ENCODE results near the gene RXFP1.

Gene RXFP1

DNA sequence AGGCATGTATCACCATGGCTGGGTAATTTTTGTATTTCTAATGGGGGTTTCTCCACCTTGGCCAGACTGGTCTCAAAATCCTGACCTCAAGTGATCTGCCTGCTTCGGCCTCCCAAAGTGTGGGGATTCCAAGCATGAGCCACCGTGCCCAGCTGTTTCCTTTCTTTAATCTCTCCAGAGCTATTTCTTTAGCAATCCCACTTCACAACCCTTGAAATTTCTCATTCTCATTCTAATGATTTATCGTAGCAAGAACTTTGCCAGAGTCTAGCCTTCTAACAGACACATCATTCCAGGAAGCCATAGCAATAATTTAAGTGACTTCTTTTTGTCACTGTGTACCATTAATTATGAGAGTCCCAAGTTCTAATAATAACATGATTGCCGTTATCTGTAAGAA lies 68.6 kb downstream of the RXFP1 start:
- no peaks in the 10 kb centered on the region for H3K9me3 ChIP-seq (ENCODE audit: low read length)
- no peaks in the 10 kb centered on the region for H3K27me3 ChIP-seq (ENCODE audit: control insufficient read depth in 1 of 2, insufficient read depth in 2 of 2, low read length in 2 of 2)
- no peak overlapping the region for H3K27ac ChIP-seq (ENCODE audit: low read depth, low read length)
- no peaks in the 10 kb centered on the region for H3K4me1 ChIP-seq (ENCODE audit: insufficient read depth, low read length)
- H3K4me3 ChIP-seq (ENCODE audit: low read depth in 1 of 2, low read length in 2 of 2), result no peak overlapping the region
- H3K9ac ChIP-seq (ENCODE audit: low read length), result no peak overlapping the region
- no peaks in the 10 kb centered on the region for H3K36me3 ChIP-seq (ENCODE audit: insufficient read depth, low read length)

DNA sequence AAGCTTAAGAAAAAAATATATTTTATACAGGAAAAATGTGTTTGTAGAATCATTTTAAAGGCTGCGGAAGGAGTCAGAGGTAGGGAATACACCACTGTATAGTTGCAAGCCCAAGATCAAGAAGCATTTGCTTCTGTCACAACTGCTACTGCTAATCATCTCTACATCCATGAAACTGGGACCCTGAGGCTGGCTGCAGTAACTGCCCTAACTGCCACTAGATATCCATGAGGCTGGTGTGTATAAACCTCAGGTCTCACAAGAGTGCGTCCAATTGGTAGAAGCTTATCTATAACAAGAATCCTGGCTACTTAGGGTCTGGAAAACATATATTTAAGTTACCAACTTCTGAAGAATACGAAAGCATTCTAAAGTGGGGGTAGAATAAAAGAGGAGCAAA lies 69.1 kb downstream of the RXFP1 start:
- Histone ChIP-seq H3K9me3 (ENCODE audit: low read length) (no peaks in the 10 kb centered on the region), H3K4me1 (ENCODE audit: insufficient read depth, low read length) (no peaks in the 10 kb centered on the region), H3K27me3 (ENCODE audit: control insufficient read depth in 1 of 2, insufficient read depth in 2 of 2, low read length in 2 of 2) (no peaks in the 10 kb centered on the region), H3K36me3 (ENCODE audit: insufficient read depth, low read length) (no peaks in the 10 kb centered on the region), H3K9ac (ENCODE audit: low read length) (no peak overlapping the region), H3K4me3 (ENCODE audit: low read depth in 1 of 2, low read length in 2 of 2) (no peak overlapping the region), H3K27ac (ENCODE audit: low read depth, low read length) (no peak overlapping the region)

- H3K27ac ChIP-seq (ENCODE audit: low read depth, low read length), result no peak overlapping the region
- no peaks in the 10 kb centered on the region for H3K27me3 ChIP-seq (ENCODE audit: control insufficient read depth in 1 of 2, insufficient read depth in 2 of 2, low read length in 2 of 2)
- H3K4me1 ChIP-seq (ENCODE audit: insufficient read depth, low read length), result no peaks in the 10 kb centered on the region
- no peak overlapping the region for H3K9ac ChIP-seq (ENCODE audit: low read length)
- H3K9me3 ChIP-seq (ENCODE audit: low read length), result no peaks in the 10 kb centered on the region
- H3K4me3 ChIP-seq (ENCODE audit: low read depth in 1 of 2, low read length in 2 of 2), result no peak overlapping the region
- no peaks in the 10 kb centered on the region for H3K36me3 ChIP-seq (ENCODE audit: insufficient read depth, low read length)
These were observed 76.4 kb downstream of the RXFP1 start for GRCh38 chr4:158597879-158598596.

DNA sequence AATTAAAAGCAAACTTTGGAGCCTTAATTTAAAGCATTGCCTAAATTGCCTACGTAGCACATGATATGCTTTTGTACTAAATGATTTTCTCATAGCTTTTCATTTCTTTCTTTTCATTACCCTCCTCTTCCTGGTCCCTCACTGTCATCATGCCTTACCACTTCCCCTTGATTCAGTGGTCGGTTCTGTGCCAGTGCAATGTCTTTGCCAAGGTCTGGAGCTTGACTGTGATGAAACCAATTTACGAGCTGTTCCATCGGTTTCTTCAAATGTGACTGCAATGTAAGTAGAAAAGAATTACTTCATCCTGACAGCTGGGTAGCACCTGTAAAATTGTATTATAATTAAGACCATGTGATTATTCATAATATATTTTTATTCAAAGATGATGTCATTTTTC lies 77.5 kb downstream of the RXFP1 start:
- Histone ChIP-seq H3K36me3 (ENCODE audit: insufficient read depth, low read length) (no peaks in the 10 kb centered on the region), H3K27ac (ENCODE audit: low read depth, low read length) (no peak overlapping the region), H3K9ac (ENCODE audit: low read length) (no peak overlapping the region), H3K4me1 (ENCODE audit: insufficient read depth, low read length) (no peaks in the 10 kb centered on the region), H3K27me3 (ENCODE audit: control insufficient read depth in 1 of 2, insufficient read depth in 2 of 2, low read length in 2 of 2) (no peaks in the 10 kb centered on the region), H3K9me3 (ENCODE audit: low read length) (no peaks in the 10 kb centered on the region), H3K4me3 (ENCODE audit: low read depth in 1 of 2, low read length in 2 of 2) (no peak overlapping the region)

DNA sequence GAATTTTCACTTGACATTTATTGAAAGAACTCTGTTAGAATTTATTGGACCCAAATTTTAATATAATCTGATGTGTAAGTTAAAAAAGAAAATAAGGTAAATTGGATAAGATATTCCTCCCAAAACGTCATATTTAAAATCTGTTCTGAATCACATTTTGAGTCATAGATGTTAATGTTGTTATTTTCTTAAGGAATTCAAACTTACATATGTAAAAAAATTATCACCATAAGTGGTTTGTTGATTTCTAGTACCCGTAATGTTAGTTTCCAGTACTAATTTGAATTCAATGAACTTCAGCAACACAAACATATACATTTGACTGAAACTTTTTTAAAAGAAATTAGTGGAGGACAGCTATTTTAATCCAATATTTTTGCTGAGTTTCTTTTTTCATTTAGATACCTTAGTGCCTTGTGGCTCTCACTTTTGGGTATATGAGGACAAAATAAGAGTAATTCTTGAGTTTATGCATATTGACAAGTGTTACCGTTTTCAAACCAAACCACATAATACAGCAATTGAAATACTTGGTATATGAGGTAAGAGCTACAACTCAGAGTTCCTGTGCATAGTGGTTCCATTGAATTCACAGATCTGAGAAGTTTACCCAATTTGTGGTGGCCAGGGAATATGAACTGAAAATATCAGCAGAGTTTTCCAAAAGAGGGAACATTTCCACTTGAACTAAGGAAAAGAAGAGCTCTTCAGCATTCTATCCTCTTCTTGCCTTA lies 78.2 kb downstream of the RXFP1 start:
- no peak overlapping the region for H3K27ac ChIP-seq (ENCODE audit: low read depth, low read length)
- H3K4me1 ChIP-seq (ENCODE audit: insufficient read depth, low read length), result no peaks in the 10 kb centered on the region

DNA sequence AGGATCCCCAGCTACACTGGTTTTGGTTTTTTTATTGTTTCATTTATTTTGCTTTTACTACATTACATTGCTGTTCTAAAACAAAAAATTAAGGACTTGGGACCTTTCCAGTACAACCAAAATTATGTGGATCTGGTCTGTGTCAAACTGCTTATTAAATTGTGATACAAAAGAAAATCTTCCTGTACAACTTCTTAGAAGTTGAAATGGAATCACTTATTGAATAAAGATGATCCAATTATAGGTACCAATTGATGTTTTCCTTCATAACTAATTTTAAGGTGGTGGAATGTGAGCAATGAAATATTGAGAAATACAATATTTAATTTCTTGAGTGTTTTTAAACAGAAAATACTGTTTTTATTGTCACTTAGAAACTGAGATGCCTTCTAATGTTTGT lies 82.7 kb downstream of the RXFP1 start:
- no peaks in the 10 kb centered on the region for H3K9me3 ChIP-seq (ENCODE audit: low read length)
- H3K4me1 ChIP-seq (ENCODE audit: insufficient read depth, low read length), result no peaks in the 10 kb centered on the region

More for the DNA sequence above, 78.2 kb downstream of the RXFP1 start:
- H3K27me3 ChIP-seq (ENCODE audit: control insufficient read depth in 1 of 2, insufficient read depth in 2 of 2, low read length in 2 of 2), result no peaks in the 10 kb centered on the region
- H3K9me3 ChIP-seq (ENCODE audit: low read length), result no peaks in the 10 kb centered on the region
- no peak overlapping the region for H3K9ac ChIP-seq (ENCODE audit: low read length)
- no peaks in the 10 kb centered on the region for H3K36me3 ChIP-seq (ENCODE audit: insufficient read depth, low read length)
- no peak overlapping the region for H3K4me3 ChIP-seq (ENCODE audit: low read depth in 1 of 2, low read length in 2 of 2)

DNA sequence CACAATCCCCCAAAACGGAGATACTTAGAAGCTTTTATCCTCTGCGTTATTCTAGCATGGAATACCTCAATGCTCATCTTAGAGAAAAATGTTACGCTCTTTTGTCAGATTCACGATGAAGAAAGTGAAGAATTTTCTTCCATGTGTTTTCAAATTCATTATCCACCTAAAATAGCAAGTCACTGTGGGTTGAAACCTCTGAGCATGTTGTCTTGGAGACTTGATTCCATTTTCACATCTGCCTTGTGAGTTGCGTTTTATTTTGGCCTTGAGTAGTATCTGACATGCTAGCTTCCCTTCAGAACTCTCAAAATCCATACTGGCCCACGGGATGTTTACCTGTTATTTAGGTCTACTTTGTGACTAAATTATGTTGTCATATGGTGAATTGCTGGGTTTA lies 83.7 kb downstream of the RXFP1 start:
- Histone ChIP-seq H3K4me1 (ENCODE audit: insufficient read depth, low read length) (no peaks in the 10 kb centered on the region), H3K36me3 (ENCODE audit: insufficient read depth, low read length) (no peaks in the 10 kb centered on the region), H3K9ac (ENCODE audit: low read length) (no peak overlapping the region), H3K27ac (ENCODE audit: low read depth, low read length) (no peak overlapping the region), H3K4me3 (ENCODE audit: low read depth in 1 of 2, low read length in 2 of 2) (no peak overlapping the region), H3K27me3 (ENCODE audit: control insufficient read depth in 1 of 2, insufficient read depth in 2 of 2, low read length in 2 of 2) (no peaks in the 10 kb centered on the region), H3K9me3 (ENCODE audit: low read length) (no peaks in the 10 kb centered on the region)

More for the DNA sequence above, 82.7 kb downstream of the RXFP1 start:
- no peaks in the 10 kb centered on the region for H3K27me3 ChIP-seq (ENCODE audit: control insufficient read depth in 1 of 2, insufficient read depth in 2 of 2, low read length in 2 of 2)
- H3K27ac ChIP-seq (ENCODE audit: low read depth, low read length), result no peak overlapping the region
- no peak overlapping the region for H3K4me3 ChIP-seq (ENCODE audit: low read depth in 1 of 2, low read length in 2 of 2)
- no peak overlapping the region for H3K9ac ChIP-seq (ENCODE audit: low read length)
- H3K36me3 ChIP-seq (ENCODE audit: insufficient read depth, low read length), result no peaks in the 10 kb centered on the region

GRCh38 chr4:158606969-158607368 lies 85.3 kb downstream of the RXFP1 start:
- Histone ChIP-seq H3K36me3 (ENCODE audit: insufficient read depth, low read length) (no peaks in the 10 kb centered on the region), H3K9ac (ENCODE audit: low read length) (no peak overlapping the region), H3K4me1 (ENCODE audit: insufficient read depth, low read length) (no peaks in the 10 kb centered on the region), H3K4me3 (ENCODE audit: low read depth in 1 of 2, low read length in 2 of 2) (no peak overlapping the region), H3K9me3 (ENCODE audit: low read length) (no peaks in the 10 kb centered on the region), H3K27me3 (ENCODE audit: control insufficient read depth in 1 of 2, insufficient read depth in 2 of 2, low read length in 2 of 2) (no peaks in the 10 kb centered on the region), H3K27ac (ENCODE audit: low read depth, low read length) (no peak overlapping the region)

- Histone ChIP-seq H3K9ac (ENCODE audit: low read length) (no peak overlapping the region), H3K36me3 (ENCODE audit: insufficient read depth, low read length) (no peaks in the 10 kb centered on the region), H3K4me3 (ENCODE audit: low read depth in 1 of 2, low read length in 2 of 2) (no peak overlapping the region), H3K4me1 (ENCODE audit: insufficient read depth, low read length) (no peaks in the 10 kb centered on the region), H3K27ac (ENCODE audit: low read depth, low read length) (no peak overlapping the region), H3K9me3 (ENCODE audit: low read length) (no peaks in the 10 kb centered on the region), H3K27me3 (ENCODE audit: control insufficient read depth in 1 of 2, insufficient read depth in 2 of 2, low read length in 2 of 2) (no peaks in the 10 kb centered on the region)
These were observed 87.4 kb downstream of the RXFP1 start for GRCh38 chr4:158609116-158609515.

GRCh38 chr4:158610790-158611189 lies 89.1 kb downstream of the RXFP1 start:
- no peaks in the 10 kb centered on the region for H3K27me3 ChIP-seq (ENCODE audit: control insufficient read depth in 1 of 2, insufficient read depth in 2 of 2, low read length in 2 of 2)
- no peaks in the 10 kb centered on the region for H3K9me3 ChIP-seq (ENCODE audit: low read length)
- H3K4me3 ChIP-seq (ENCODE audit: low read depth in 1 of 2, low read length in 2 of 2), result no peak overlapping the region
- no peak overlapping the region for H3K9ac ChIP-seq (ENCODE audit: low read length)
- no peaks in the 10 kb centered on the region for H3K4me1 ChIP-seq (ENCODE audit: insufficient read depth, low read length)
- no peak overlapping the region for H3K27ac ChIP-seq (ENCODE audit: low read depth, low read length)
- no peaks in the 10 kb centered on the region for H3K36me3 ChIP-seq (ENCODE audit: insufficient read depth, low read length)

GRCh38 chr4:158613046-158613445 lies 91.4 kb downstream of the RXFP1 start:
- Histone ChIP-seq H3K36me3 (ENCODE audit: insufficient read depth, low read length) (no peaks in the 10 kb centered on the region), H3K9me3 (ENCODE audit: low read length) (no peaks in the 10 kb centered on the region), H3K4me3 (ENCODE audit: low read depth in 1 of 2, low read length in 2 of 2) (no peak overlapping the region), H3K27me3 (ENCODE audit: control insufficient read depth in 1 of 2, insufficient read depth in 2 of 2, low read length in 2 of 2) (no peaks in the 10 kb centered on the region), H3K4me1 (ENCODE audit: insufficient read depth, low read length) (no peaks in the 10 kb centered on the region), H3K9ac (ENCODE audit: low read length) (no peak overlapping the region), H3K27ac (ENCODE audit: low read depth, low read length) (no peak overlapping the region)

- no peaks in the 10 kb centered on the region for H3K9me3 ChIP-seq (ENCODE audit: low read length)
These were observed 96.3 kb downstream of the RXFP1 start for GRCh38 chr4:158617956-158618355.

More at GRCh38 chr4:158617956-158618355, 96.3 kb downstream of the RXFP1 start:
- no peak overlapping the region for H3K27ac ChIP-seq (ENCODE audit: low read depth, low read length)
- no peaks in the 10 kb centered on the region for H3K36me3 ChIP-seq (ENCODE audit: insufficient read depth, low read length)
- H3K4me1 ChIP-seq (ENCODE audit: insufficient read depth, low read length), result no peaks in the 10 kb centered on the region
- no peaks in the 10 kb centered on the region for H3K27me3 ChIP-seq (ENCODE audit: control insufficient read depth in 1 of 2, insufficient read depth in 2 of 2, low read length in 2 of 2)
- no peak overlapping the region for H3K9ac ChIP-seq (ENCODE audit: low read length)
- no peak overlapping the region for H3K4me3 ChIP-seq (ENCODE audit: low read depth in 1 of 2, low read length in 2 of 2)

Measured in muscle layer of colon (tissue), 2 donors.